Medulla oblongata (tissue), 1 donor: ENCODE data around the gene PHACTR3.
"Not testable (repeated sequence)": the region's sequence is repeated elsewhere in the genome, so short reads cannot be mapped to it uniquely, and the experiment has no call there.

Experiments
- DNase-seq: peaks from one replicate; pipeline ENCODE4 v3.0.0-alpha.2; 2015; ENCODE audit errors: extremely low spot score

The PHACTR3 gene

GRCh38 chr20:59589086-59589684, 15.2 kb upstream of the PHACTR3 start:
- no peak for DNase-seq

- no peak for DNase-seq
Measured at GRCh38 chr20:59591061-59591460, 13.3 kb upstream of the PHACTR3 start.

DNA sequence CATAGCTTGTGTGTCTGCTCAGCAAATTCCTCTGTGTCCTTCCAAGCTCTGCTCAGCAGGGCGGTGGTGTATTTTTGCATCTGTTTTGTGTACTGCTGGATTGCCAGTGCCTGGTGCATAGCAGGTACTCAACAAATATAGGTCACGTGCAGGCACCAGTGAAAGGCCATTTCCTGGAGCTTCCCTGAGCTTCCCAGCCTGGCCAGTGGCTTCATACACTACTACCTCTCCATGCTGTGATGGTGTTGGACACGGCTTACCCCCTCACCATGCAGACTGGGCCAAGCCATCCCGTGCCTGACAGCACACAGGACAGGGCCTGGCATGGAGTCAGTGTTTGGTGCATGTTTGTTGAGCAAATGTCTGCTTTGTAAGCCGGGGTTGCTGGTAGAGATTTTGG, 7.7 kb upstream of the PHACTR3 start:
- DNase-seq: no peak

GRCh38 chr20:59597240-59597639, 7.1 kb upstream of the PHACTR3 start:
- no peak for DNase-seq

DNA sequence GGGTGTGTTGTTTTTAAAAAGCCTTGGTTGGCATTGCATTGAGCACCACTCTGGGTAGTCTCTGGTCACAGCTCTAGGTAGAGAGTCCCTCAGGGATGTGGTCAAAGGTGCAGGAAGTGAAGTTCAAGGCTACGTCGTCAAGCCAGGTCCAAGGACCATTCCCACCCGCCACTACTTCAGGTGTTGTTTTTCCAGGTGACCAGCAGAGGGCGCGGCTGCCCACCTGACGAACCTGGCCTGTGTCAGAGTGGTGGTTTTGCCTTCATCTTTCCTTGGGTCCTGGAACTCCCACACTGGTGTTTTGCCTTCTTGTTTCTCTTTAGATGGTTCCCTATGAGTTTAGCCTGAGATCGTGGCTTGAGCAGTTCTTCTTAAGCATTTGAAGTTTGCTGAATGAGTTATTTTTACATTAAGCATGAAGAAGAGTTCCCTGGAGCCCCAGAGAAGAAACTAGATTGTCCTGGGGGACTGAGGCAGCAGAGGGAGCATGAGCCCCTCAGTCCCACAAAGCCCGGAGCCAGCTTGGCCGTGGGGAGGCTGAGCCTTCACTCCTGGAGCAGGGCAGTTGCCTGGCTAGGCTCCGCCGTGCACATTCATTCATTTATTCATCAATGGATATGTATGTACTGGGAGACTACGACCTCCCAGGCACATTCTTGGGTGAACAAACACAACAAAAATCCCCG, 5.6 kb upstream of the PHACTR3 start:
- DNase-seq: peak; percentile 77

DNA sequence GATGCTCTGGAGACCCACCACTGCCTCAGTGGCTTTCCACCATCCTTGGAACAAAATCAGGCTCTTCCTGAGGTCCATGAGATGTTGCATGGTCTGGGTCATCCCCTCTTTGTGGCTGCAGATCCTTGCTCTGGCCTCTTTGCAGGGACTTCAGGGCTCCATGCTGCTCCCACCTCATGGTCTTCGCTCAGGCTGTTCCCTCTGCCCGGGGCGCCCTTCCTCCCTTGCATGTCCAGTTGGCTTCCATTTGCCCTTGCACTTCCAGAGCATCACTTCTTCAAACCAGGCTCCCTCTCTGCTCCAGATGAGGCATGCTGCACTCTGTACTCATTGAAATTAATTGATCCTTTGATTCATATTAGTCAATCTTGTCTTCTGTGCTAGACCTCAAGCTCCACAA, 4.4 kb upstream of the PHACTR3 start:
- no peak for DNase-seq

- no peak for DNase-seq
Measured at GRCh38 chr20:59600472-59600871, 3.9 kb upstream of the PHACTR3 start.

DNA sequence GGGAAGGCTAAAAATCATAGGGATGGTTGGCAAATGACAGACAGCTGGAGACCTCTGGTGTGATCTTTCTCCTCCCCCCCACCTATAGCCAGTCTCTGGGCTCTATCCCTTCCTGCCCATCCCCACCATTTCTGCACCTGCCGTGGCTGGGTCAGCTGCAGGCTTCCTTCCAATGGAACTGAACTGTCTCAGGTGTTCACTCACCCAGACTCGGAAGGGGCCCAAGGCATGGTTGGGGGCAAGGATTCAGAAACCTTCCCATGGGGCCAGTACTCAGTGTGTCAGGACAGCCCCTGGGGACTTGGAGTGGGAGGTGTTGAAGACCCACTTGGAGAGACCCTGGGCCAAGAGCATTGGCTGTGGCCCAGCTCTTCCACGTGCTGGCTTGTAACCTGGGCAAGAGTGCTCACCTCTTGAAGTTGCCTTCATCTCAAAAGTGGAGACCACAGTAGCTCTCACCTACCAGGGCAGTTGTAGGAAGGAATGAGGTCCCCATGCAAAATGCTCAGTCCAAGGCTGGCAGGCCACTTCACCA, 1.7 kb upstream of the PHACTR3 start:
- DNase-seq: no peak

GRCh38 chr20:59603176-59603575, 1.2 kb upstream of the PHACTR3 start:
- peak; percentile 67 for DNase-seq

GRCh38 chr20:59604741-59605600, 631 bp downstream of the PHACTR3 start:
- DNase-seq: no peak

GRCh38 chr20:59605601-59606364, 1.4 kb downstream of the PHACTR3 start:
- DNase-seq: peak; percentile 54

DNA sequence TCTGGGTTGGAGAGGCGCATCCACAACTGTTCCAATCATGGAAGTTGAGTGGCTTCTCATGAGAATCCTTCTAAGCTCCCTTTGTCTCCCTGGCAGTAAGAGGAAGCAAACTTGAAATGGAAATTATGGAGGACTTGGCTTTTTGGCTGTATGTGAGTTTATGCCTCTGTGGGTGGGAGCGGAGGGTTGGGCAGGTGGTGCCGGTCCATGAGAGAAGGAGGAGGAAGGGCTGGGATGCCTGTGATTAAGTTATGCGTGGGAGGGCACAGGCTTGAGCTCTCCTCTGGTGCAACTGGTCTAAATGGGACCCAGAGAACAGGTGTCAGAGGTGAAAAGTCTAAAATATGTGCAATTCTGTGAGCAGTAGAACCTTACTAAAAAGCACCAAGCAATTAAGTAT, 2.2 kb downstream of the PHACTR3 start:
- no peak for DNase-seq

DNA sequence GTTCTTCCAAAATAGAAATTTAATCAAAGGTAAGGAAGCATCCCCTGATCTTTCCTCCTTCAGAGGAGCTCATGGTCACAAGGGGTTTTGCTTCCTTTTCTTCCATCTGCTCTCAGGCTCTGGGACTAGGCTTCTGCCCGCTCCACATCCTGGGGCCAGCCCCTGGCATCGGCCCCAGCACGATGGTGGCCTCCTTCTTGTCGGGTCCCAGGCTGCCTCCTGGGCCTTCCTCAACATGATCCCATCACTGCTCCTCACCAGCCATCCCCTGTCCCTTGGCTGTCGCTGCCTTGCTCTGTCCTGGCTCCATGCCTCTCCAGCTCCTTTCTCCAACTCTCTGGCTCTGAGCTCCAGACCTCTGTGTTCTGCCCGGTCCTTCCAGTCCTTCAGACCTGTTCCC, 4.1 kb downstream of the PHACTR3 start:
- no peak for DNase-seq

DNA sequence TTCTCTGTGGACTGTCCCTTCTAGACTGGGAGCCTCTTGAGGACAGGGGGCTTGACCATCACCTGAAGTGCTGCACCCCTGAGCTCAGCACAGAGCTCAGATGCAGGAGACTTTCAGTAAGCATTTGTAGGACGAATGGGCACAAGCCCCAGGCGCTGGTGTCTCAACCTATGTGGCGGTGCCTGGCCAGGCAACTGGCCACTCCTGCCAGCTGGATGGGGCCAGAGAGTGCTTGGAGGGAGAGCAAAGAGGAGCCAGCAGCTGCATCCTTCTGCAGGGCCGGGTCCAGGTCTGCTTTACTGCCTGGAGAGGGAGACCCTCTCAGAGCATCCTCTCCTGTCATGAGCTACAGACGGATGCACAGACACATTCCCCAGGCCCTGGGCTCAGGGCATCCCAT, 4.5 kb downstream of the PHACTR3 start:
- no peak for DNase-seq

DNA sequence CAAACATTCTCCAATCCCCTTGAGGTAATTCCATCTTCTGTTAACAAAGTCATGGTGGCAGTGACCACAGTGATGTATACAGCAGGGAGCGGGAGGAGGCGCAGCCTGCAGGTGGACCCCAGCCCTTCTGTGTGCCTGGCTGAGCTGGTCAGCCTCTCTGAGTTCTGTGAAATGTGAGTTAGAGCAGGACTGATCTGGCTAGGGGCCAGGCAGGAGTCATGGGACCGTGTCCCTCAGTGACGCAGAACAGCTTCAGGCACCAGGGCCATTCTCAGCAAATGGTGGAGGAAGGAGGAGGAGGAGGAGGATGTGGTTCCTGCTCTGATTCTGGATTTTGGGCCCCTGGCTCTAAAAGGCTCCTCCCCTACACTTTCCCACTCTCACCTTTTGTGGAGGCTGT, 6.9 kb downstream of the PHACTR3 start:
- DNase-seq: no peak

DNA sequence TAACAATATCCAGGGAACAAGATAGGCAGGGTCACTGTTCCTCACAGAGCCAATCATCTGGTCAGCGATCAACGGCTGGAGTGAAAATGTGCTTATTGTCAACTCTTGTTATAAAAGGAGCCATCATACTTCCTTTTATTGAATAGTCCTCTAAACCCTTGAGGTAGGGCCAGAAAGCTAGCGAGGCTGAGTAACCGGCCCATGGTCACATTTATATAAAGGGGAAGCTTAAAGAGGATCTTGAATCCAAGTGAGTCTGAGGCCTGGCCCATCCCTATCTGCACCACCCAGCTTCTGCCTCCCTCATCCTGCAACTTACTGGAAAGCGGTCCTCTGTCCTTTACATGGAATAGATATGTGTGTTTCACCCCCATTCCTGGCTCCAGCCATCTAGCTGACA, 9.5 kb downstream of the PHACTR3 start:
- no peak for DNase-seq

DNA sequence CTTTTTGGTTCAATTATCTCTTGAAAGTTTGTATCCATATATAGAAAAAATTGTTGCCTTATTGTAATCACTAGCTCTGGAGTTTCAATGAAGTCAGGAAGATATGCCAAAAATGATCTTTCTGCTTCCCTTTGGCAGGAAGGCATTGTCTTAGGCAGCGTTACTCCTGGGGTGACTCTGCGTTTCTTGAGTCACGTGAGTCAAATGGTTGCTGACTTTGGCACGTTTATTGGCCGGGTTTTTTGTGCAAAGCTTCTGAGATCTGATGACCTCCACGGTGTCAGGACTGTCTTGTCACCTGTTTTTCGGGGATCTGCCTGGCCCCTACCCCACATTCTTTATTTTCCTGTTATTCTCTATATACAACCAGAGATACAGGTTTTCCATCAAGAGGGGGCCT, 10.4 kb downstream of the PHACTR3 start:
- DNase-seq: no peak

DNA sequence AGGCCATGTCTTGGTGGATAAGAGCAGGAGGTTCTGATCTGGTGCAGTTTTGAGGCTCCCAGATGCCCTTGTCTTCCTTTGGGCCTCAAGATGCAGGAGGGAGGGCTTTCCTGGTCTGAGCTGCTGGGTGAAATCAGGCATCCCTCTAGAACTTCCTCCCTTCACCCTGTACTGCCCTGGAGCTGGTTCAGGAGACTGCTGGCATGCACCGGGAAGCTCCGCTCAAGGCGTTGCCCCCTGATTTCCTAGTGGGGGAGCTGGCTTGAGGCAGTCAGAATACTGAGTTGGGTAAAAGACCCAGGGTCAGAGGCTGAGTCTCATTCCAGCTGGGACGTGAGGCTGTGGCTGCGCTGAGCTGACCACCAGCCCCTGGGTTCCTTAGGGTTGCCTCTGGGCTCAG, 12.0 kb downstream of the PHACTR3 start:
- DNase-seq: no peak

DNA sequence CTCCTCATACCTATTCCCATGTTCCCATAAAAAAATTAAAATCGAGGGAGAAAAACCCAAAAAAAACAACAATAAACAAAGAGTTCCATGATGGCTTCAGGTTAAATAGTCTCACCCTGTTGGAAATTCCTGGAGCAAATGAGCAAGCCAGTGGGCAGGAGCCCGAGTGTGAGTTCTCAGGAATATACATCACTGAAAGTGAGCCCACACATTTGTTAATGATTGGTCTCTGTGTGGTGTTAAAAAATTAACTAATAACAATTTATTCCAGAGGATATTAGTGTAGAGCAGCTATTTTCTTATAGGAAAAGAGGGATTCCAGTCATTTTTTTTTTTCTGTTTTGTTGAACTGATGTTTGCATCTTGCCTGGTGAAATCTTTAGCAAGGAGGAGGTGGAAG, 12.9 kb downstream of the PHACTR3 start:
- no peak for DNase-seq

DNA sequence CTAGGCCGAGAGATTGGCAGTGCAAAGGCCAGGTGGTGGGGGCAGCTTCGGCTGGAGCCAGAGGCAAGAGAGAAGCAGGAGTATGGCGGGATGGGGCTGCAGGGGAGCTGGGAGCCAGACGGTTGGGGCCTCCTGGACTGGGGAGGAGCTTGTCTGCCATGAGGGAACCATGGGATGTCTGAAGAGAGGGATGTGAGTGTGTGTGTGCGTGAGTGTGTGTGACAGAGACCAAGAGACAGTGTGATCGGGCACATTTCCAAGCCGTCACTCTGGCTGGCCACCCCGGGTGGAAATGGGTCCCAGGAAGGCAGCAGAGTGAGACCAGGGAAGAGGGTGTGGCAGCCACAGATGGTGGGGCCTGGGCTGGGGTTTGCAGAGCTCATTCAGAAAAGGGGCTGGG, 13.8 kb downstream of the PHACTR3 start:
- peak; percentile 55 for DNase-seq

- DNase-seq: not testable (repeated sequence)
Measured at GRCh38 chr20:59618585-59618984, 14.2 kb downstream of the PHACTR3 start.
